NOMO-1 treated with DMSO at 0.1 percent for 48 hours (cell line): ENCODE data around the gene PAQR6.

Experiments used
- DNase-seq: peaks from one replicate; lab custom pipeline; 2025; ENCODE audit not compliant: unreplicated experiment; lab: John Stamatoyannopoulos, UW

PAQR6 gene

GRCh38 chr1:156266051-156266450 lies 18.2 kb upstream of the PAQR6 start:
- DNase-seq: no peak

GRCh38 chr1:156263288-156263655 lies 15.4 kb upstream of the PAQR6 start:
- DNase-seq: no peak

- DNase-seq: no peak
These were observed 14.8 kb upstream of the PAQR6 start for GRCh38 chr1:156262461-156263287.

DNA sequence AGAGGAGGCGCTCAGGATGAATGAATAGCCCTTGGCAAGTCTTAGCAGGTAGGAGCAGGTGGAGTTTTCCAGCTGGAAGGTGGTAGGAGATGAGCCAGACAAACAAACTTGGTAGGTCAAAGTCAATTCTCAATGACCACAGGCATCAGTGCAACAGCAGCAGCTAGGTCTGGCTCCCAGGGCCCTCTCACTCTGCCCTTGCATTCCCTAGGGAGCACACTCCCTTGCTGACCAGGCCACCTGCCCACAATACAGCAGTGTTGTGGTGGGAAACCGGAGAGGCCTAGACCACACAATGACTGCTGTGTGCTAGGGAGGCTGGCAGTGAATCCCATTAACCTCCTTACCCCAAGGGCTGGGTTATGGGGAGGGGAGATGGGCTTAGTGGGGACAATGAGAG lies 13.0 kb upstream of the PAQR6 start:
- no peak for DNase-seq

- no peak for DNase-seq
These were observed 11.9 kb upstream of the PAQR6 start for GRCh38 chr1:156259805-156260204.

GRCh38 chr1:156258859-156259258 lies 11.0 kb upstream of the PAQR6 start:
- no peak for DNase-seq

DNA sequence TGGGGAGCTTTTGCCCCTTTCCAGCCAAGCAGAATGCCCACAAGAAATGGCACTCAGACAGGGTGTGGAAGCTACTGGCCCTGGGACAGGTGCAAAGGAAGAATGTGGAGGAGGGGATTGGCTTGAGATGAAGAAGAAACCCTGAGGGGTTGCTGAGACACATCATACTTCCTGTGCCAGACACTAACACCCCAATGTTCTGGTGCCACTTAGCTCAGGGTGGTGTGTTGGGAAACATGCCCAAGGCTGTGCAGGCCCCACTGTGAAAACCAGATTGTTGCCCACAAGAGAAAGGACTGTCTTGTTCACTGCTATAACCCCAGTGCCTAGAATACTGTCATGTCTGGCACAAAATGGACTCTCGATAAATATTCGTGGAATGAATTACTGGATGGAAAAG lies 9.9 kb upstream of the PAQR6 start:
- DNase-seq: no peak

GRCh38 chr1:156253634-156254033 lies 5.8 kb upstream of the PAQR6 start:
- DNase-seq: no peak

DNA sequence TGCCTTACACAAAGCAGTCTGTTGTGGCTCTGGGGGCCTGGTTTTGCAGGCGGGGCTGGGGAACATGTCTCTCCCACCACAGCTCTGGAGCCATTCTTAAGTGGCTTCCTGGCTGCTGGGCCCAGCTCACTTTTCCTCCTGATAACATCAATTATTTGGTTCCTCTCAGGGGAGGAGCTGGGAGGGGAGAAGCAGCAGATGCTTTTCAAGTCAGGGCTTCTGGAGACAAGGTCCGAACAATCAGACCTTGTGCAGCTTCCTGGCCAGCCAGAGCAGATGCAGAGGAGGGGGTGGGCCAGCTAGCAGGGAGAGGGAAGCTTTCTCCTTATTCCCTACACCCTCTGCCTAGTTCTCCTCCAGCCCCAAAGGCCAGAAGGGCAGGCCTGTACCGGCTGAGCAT lies 3.7 kb upstream of the PAQR6 start:
- DNase-seq: no peak

DNA sequence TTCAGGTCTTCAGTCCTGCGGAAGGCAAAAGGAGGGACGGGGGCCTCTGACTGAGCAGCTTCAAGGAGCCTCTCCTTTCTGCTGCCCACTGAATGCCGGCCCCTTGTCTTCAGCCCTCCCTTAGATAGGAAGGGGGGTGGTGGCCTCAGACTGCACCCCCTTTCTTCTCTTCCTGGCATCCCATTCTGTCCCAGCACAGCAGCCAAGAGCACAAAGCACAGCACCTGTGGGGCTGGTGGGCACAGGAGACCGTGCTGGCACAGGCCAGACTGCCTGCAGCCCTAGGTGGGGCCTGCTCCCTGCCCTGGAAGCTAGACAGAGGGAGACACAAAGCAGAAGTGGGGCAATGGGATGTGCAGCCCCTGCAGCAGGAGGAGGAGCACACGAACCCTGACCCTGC lies 1.7 kb upstream of the PAQR6 start:
- no peak for DNase-seq

DNA sequence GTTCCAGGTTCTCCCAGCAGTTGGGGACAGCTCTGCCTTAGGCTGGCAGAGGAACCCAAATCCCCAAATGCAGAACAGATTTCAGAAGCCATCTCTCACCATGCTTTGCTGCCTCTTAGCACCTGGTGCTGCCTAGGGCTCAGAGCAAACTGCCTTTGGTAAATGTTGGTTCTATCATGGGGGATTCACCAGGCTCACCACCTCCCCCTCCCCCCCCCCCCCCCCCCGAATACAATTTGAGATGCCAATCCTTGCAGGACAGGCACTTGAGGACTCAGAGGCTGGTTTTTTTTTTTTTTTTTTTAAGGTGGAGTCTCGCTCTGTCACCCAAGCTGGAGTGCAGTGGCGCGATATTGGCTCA lies 447 bp upstream of the PAQR6 start:
- DNase-seq: no peak

DNA sequence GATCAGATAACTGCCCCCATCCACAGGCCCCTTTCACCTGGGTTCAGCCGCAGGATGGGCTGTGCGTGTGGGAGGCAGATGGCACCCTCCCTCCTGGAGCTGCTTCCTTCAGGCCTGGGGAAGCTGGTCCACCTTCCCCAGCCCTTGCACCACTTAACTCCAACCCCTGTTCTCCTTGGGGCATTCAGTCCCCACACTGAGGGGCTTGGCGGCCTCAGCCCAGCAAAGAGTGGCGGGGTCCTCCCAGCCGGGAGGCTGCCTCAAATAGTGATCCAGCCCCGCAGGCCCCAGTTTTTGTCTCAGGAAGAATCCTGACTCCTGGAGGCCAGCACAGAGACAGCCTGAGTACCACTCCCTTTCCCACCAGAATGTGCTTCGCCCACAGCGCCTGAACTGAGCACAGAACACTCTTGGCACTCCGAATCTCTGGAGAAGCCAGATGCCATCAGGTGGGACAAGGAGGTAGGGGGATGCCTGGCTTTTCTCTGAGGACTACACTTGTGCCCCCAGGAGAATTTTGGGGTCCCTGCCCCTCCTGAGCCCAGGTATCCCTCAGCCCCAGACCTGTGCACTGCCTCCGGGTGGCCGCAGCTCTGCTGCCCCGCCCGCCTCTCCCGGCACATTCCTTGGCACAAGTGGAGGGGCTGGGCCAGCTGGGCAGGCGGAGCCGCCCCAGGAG lies 936 bp downstream of the PAQR6 start:
- DNase-seq: no peak

GRCh38 chr1:156246241-156246780 lies 1.5 kb downstream of the PAQR6 start:
- DNase-seq: no peak

DNA sequence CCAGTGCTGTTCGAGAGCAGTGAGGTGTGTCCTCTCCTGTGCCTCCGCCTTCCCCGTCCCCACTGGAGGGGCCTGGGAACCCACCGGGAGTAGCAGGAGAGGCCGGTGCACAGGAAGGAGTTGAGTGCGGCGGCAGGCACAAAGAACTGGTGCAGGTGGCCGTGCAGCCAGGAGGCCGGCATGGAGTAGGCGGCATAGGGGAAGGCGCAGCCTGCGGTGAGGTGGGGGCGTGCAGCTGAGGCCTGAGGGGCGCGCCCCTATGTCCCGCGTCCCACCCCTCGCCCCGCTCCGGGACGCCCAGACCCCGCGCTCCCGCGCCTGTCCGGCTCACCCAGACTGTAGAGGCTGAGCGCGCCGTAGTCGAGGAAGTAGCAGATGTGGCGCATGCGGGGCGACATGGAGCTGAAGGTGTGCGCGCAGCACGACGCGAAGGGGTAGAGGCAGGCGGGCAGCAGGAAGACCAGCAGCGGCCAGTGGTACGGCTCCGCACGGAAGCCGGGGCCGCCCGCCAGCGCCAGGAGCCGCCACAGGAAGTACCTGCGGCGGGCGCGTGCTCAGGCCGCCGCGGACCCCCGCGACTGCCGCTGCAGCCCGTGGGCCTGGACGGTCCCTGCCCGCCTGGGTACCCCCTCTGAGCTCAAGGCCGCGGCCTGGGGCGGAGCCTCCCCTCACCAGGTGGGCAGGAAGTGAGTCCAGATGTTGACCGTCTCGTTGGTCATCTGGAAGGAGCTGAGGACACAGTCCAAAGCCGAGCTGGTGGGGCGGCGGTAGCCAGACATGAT lies 2.2 kb downstream of the PAQR6 start:
- peak; percentile 27 for DNase-seq

DNA sequence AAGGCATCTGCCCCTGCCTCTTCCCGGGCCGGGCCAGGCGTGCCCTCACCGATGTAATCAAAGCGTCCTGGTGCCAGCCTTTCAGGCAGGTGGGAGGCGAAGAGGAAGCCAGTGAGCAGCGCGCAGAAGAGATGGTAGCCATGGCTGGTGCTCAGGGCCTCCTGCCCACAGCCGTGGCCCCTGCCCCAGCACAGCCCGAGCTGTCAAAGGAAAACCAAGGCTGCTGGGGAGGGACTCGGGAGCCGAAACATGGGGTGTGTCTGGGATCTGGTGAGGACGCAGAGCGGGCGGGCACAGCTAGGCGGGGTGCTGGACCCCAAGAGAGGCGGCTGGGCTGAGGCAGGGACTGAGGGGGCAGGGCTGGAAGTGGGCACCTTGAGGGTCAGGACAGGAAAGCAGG lies 3.1 kb downstream of the PAQR6 start:
- DNase-seq: no peak

GRCh38 chr1:156244126-156244525 lies 3.7 kb downstream of the PAQR6 start:
- no peak for DNase-seq

GRCh38 chr1:156242738-156243137 lies 5.1 kb downstream of the PAQR6 start:
- no peak for DNase-seq

DNA sequence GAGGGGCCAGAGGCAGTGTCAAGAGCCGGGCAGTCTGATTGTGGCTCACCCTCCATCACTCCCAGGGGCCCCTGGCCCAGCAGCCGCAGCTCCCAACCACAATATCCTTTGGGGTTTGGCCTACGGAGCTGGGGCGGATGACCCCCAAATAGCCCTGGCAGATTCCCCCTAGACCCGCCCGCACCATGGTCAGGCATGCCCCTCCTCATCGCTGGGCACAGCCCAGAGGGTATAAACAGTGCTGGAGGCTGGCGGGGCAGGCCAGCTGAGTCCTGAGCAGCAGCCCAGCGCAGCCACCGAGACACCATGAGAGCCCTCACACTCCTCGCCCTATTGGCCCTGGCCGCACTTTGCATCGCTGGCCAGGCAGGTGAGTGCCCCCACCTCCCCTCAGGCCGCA lies 5.9 kb downstream of the PAQR6 start, which contains the start of gene BGLAP:
Gene BGLAP, plus strand, starts transcription at position 259 of the 400 bp plus-strand sequence. Its CDS starts 48 bp downstream, at position 307.
- DNase-seq: no peak

DNA sequence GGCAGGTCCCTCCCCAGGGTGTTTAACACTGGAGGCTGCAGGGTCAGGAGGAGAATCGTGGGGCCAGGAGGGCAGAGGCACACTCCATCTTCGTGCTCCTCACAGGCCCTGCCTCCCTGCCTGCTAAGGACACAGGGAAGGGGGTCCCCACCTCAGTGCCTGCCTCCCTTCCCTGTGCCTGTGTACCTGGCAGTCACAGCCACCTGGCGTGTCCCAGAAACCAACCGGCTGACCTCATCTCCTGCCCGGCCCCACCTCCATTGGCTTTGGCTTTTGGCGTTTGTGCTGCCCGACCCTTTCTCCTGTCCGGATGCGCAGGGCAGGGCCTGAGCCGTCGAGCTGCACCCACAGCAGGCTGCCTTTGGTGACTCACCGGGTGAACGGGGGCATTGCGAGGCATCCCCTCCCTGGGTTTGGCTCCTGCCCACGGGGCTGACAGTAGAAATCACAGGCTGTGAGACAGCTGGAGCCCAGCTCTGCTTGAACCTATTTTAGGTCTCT lies 6.5 kb downstream of the PAQR6 start:
- DNase-seq: no peak

- DNase-seq: no peak
These were observed 9.6 kb downstream of the PAQR6 start for GRCh38 chr1:156238248-156238647.

GRCh38 chr1:156236164-156236563 lies 11.7 kb downstream of the PAQR6 start:
- no peak for DNase-seq
